Stomach (tissue), 9 donors: ENCODE results near the gene ARHGAP33. TPM values are rescaled to one million over a fixed set of nuclear protein-coding genes. Genes with fewer than 3 reads are reported as not detected.

Experiments used
- DNase-seq, 2 donors: peaks; one replicate each; pipeline versions ENCODE4 v3.0.0 to v3.0.0-alpha.2; 2013 to 2019
- H3K27ac ChIP-seq, 5 donors: fragments of 200-600 bp in 4 of 5; sonication (generic) in 4 of 5; one replicate each; pipeline ENCODE4 v1.5.1; 2013 to 2019; ENCODE audit warnings: mild to moderate bottlenecking in 1 of 5, moderate library complexity in 1 of 5
- H3K27me3 ChIP-seq, 3 donors: fragments of 200-600 bp; sonication (generic); one replicate each; pipeline ENCODE4 v1.5.1; 2017 to 2019; ENCODE audit warnings: mixed run types in 1 of 3
- H3K36me3 ChIP-seq, 4 donors: fragments of 200-600 bp; sonication (generic); 1 replicate in 3 of 4; 2 replicates in 1 of 4; pipeline ENCODE4 v1.5.1; 2016 to 2019
- H3K4me1 ChIP-seq, 4 donors: fragments of 200-600 bp; sonication (generic); one replicate each; pipeline ENCODE4 v1.5.1; 2016 to 2019
- H3K4me3 ChIP-seq, 4 donors: fragments of 200-600 bp; sonication (generic) in 3 of 4; one replicate each; pipeline ENCODE4 v1.5.1; 2016 to 2019; ENCODE audit warnings: mild to moderate bottlenecking in 1 of 4
- H3K9me3 ChIP-seq, 4 donors: fragments of 200-600 bp; sonication (generic); one replicate each; pipeline ENCODE4 v1.5.1; 2016 to 2019
- CTCF ChIP-seq, 7 experiments: fragments of 450-650 bp in 4 of 7; fragments of 200-600 bp in 3 of 7; sonication (generic) in 3 of 7; IDR thresholded peaks; one replicate each; pipeline ENCODE4 v1.5.1; 2016 to 2019; ENCODE audit warnings: antibody characterized with exemption in 7 of 7, control low read depth in 2 of 7, mild to moderate bottlenecking in 1 of 7
- EP300 ChIP-seq: sonication (generic); formaldehyde crosslinking; IDR thresholded peaks from one replicate; pipeline ENCODE4 v1.6.1; 2017; ENCODE audit warnings: antibody characterized with exemption
- POLR2A ChIP-seq, 4 donors: fragments of 450-650 bp; IDR thresholded peaks; one replicate each; pipeline ENCODE4 v1.6.1; 2016; ENCODE audit warnings: antibody characterized with exemption in 4 of 4, control low read depth in 2 of 4, mild to moderate bottlenecking in 1 of 4, moderate library complexity in 1 of 4
- POLR2AphosphoS5 ChIP-seq, 3 donors: sonication (generic); formaldehyde crosslinking; IDR thresholded peaks; one replicate each; pipeline ENCODE4 v1.6.1; 2016; ENCODE audit warnings: antibody characterized with exemption in 3 of 3
- WGBS, 5 donors: extraction: QIAGEN DNeasy Blood & Tissue Kit in 3 of 5; methylation state at CpG; one replicate each; pipeline versions ENCODE4 v1.1.5 to v1.1.7; 2013 to 2018; 5-methylcytosine and 5-hydroxymethylcytosine counted together
- intact Hi-C: fragments of 100-400 bp; cut with DNase I; formaldehyde crosslinking; loops from one replicate; pipeline ENCODE4 v1.15.1; 2023; ENCODE audit warnings: low total_unique reads
- polyA plus RNA-seq, 3 donors: library from polyadenylated mRNA; stranded (reverse); fragments of 200-250 nt; gene quantifications; one replicate each; pipeline ENCODE4 v1.2.3, GENCODE V29; 2013
- total RNA-seq, 5 donors: library from RNA; depleted of rRNA; stranded (reverse); fragments of >200 nt; gene quantifications; one replicate each; pipeline versions ENCODE4 v1.1.0 to v1.2.3, GENCODE V29; 2014 to 2016
- donor health status: healthy with polysubstance abuse.
- donor health status: Bipolar disorder and iron deficiency.
- donor health status: healthy.

ARHGAP33 gene
- total and polyA plus RNA-seq, 8 donors, result 1.4 to 73.6 (median 12.2) TPM

GRCh38 chr19:35785339-35785627 is 9.9 kb downstream of the ARHGAP33 start:
- intact Hi-C loops, result no loop called here
- DNase-seq, result no peak
- H3K9me3 ChIP-seq, result no peaks in the 10 kb centered on the region
- H3K27me3 ChIP-seq, result no peaks in the 10 kb centered on the region
- TF ChIP-seq CTCF (IDR thresholded peaks at IDR 0.05) (no peak), POLR2A (IDR thresholded peaks at IDR 0.05) (no peak)
- H3K36me3 ChIP-seq, result peaks cover 5 to 70% (median 55%) of the 10 kb centered on the region in 4 donors
- H3K4me3 ChIP-seq, result no peak overlapping the region
- 87 to 94% (median 94%) methylated on average over 9 to 10 of the region's 10 CpGs for WGBS, 5 donors
- no peaks in the 10 kb centered on the region for H3K4me1 ChIP-seq
- H3K27ac ChIP-seq, result no peak overlapping the region

- no peak overlapping the region for H3K27ac ChIP-seq
- H3K4me3 ChIP-seq, result no peak overlapping the region
- no peaks in the 10 kb centered on the region for H3K9me3 ChIP-seq
- no peaks in the 10 kb centered on the region for H3K4me1 ChIP-seq
- H3K27me3 ChIP-seq, result no peaks in the 10 kb centered on the region
- no peak for DNase-seq
- peaks cover 5 to 57% (median 43%) of the 10 kb centered on the region in 4 donors for H3K36me3 ChIP-seq
- 80 to 88% (median 82%) methylated on average over 22 to 31 of the region's 31 CpGs for WGBS, 5 donors
- TF ChIP-seq CTCF (IDR thresholded peaks at IDR 0.05), result no peak
- no peak for TF ChIP-seq POLR2A (IDR thresholded peaks at IDR 0.05)
- no peak for TF ChIP-seq POLR2AphosphoS5 (IDR thresholded peaks at IDR 0.05)
- TF ChIP-seq EP300, result no peak
- intact Hi-C loops, result no loop called here
Measured at GRCh38 chr19:35786299-35787160, 11.2 kb downstream of the ARHGAP33 start.

- DNase-seq, result no peak
- 87 to 98% (median 96%) methylated on average over 8 to 15 of the region's 15 CpGs for WGBS, 5 donors
- peaks cover 0 to 2% (median 0%) of the 10 kb centered on the region in 3 donors for H3K27me3 ChIP-seq
- H3K4me1 ChIP-seq, result no peaks in the 10 kb centered on the region
- no peaks in the 10 kb centered on the region for H3K9me3 ChIP-seq
- no peak overlapping the region for H3K4me3 ChIP-seq
- peaks cover 5 to 50% (median 35%) of the 10 kb centered on the region in 4 donors for H3K36me3 ChIP-seq
- TF ChIP-seq POLR2A (IDR thresholded peaks at IDR 0.05) (no peak), POLR2AphosphoS5 (IDR thresholded peaks at IDR 0.05) (no peak), CTCF (IDR thresholded peaks at IDR 0.05) (no peak), EP300 (no peak)
- intact Hi-C loops, result no loop called here
- H3K27ac ChIP-seq, result no peak overlapping the region
Measured at GRCh38 chr19:35787227-35787799, 11.9 kb downstream of the ARHGAP33 start.

- WGBS, 5 donors, result 80 to 86% (median 84%) methylated on average over 11 to 12 of the region's 12 CpGs
- DNase-seq, result no peak
- H3K4me3 ChIP-seq, result no peak overlapping the region
- peaks cover 0 to 39% (median 28%) of the 10 kb centered on the region in 4 donors for H3K36me3 ChIP-seq
- peaks cover 0 to 5% (median 0%) of the 10 kb centered on the region in 3 donors for H3K27me3 ChIP-seq
- H3K4me1 ChIP-seq, result no peaks in the 10 kb centered on the region
- intact Hi-C loops, result no loop called here
- H3K9me3 ChIP-seq, result no peaks in the 10 kb centered on the region
- TF ChIP-seq POLR2A (IDR thresholded peaks at IDR 0.05), result no peak
- TF ChIP-seq EP300, result no peak
- no peak for TF ChIP-seq CTCF (IDR thresholded peaks at IDR 0.05)
- TF ChIP-seq POLR2AphosphoS5 (IDR thresholded peaks at IDR 0.05), result no peak
- no peak overlapping the region for H3K27ac ChIP-seq
Measured at GRCh38 chr19:35788205-35788960, 13.0 kb downstream of the ARHGAP33 start.
